ENCODE results near the gene GDF7. TPM values are rescaled to one million over a fixed set of nuclear protein-coding genes. Genes with fewer than 3 reads are reported as not detected.

The GDF7 gene
- total and polyA plus RNA-seq, 2 donors (not counting 3 experiments of a cell fraction or from before 2014, with no cell fraction given), result 3.7 to 3.9 TPM

DNA sequence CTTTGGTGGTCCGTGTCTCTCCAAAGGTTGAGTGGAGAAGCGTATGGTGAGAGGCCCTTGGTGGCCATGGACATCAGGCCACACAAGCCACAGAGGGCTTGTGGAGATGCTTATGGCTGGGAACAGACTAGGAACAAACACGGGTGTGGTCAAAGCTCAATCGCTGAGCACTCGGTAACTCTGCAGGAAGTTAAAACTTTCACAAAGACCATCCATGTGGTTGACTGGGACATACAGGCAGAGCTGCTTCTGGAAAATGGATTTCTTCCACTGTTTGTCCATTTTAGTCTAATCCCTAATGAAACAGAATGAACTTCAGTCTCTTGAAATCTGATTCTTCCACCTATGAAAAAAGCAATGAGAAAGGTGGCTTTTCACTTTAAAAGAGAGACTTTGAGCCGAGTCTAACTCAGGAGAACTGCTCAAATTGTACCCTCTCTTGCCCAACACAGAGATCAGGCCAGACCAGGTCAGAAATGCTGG lies 17.7 kb downstream of the GDF7 start:
- Histone ChIP-seq H3K27ac (ENCODE audit: insufficient read depth, low read depth, low read length) (no peak overlapping the region), H3K4me2 (ENCODE audit: insufficient read depth, low read length) (no peak overlapping the region), H3K36me3 (ENCODE audit: control insufficient read depth in 2 of 2, extremely low read depth in 1 of 2, insufficient read depth in 2 of 2, low read length in 2 of 2) (peaks cover 0 to 7% of the 10 kb centered on the region in 2 experiments), H3K9me1 (replicated peaks; ENCODE audit: control insufficient read depth, extremely low read depth, insufficient read depth, low read length) (no peaks in the 10 kb centered on the region), H3K9ac (replicated peaks; ENCODE audit: extremely low read depth, insufficient read depth, low read length) (no peak overlapping the region), H2AFZ (ENCODE audit: low read depth, low read length) (no peak overlapping the region), H4K20me1 (replicated peaks; ENCODE audit: control insufficient read depth, extremely low read depth, insufficient read depth, low read length) (no peaks in the 10 kb centered on the region), H3K79me2 (ENCODE audit: control insufficient read depth, insufficient read depth, low read length) (no peaks in the 10 kb centered on the region), H3K9me3 (replicated peaks; ENCODE audit: control insufficient read depth, insufficient read depth, low read length) (no peaks in the 10 kb centered on the region), H3K4me3 (replicated peaks in 1 of 3; ENCODE audit: insufficient read depth in 1 of 3, low read depth in 1 of 3, low read length in 3 of 3) (no peak overlapping the region), H3K4me1 (ENCODE audit: control insufficient read depth, extremely low read depth, insufficient read depth, low read length) (peaks cover 5% of the 10 kb centered on the region), H3K27me3 (ENCODE audit: control insufficient read depth in 2 of 2, insufficient read depth in 2 of 2, low read length in 2 of 2) (no peaks in the 10 kb centered on the region)
- DNase-seq (ENCODE audit: low read depth, low spot score), result no peak
- BruUV-seq (replicated peaks), result no TSS peak
- intact Hi-C loops (cut with micrococcal nuclease) (loop anchor here (5.0 kb wide), 2 partner anchors 138 to 233 kb away; partner anchors contain the start of gene LDAH), dilution Hi-C loops (cut with MboI; ENCODE audit: extremely low pct_ligation_motif_present, low sequenced_read_pairs) (no loop called here)
- ChIA-PET CTCF (interaction anchor here (1.3 to 2.9 kb wide), 5 partner anchors 9 to 278 kb away, joined by 4 to 17 read pairs (median 5); no protein-coding TSS in a partner anchor), POLR2A (no interaction called here)
- TF ChIP-seq FOS (IDR thresholded peaks at IDR 0.05; ENCODE audit: borderline replicate concordance, insufficient read depth, low read length) (no peak), POLR2A (IDR thresholded peaks at IDR 0.05; ENCODE audit: low read depth, low read length) (no peak), CTCF (IDR thresholded peaks at IDR 0.05; ENCODE audit: extremely low read depth in 1 of 2, insufficient read depth in 1 of 2, low read depth in 1 of 2, low read length in 2 of 2) (no peak), MYC (IDR thresholded peaks at IDR 0.05; ENCODE audit: low read depth, low read length) (no peak), POLR2AphosphoS5 (IDR thresholded peaks at IDR 0.05; ENCODE audit: insufficient read depth, low read depth, low read length) (no peak), JUN (IDR thresholded peaks at IDR 0.05; ENCODE audit: borderline replicate concordance, insufficient read depth, insufficient read length, low read depth) (no peak), EZH2 (IDR thresholded peaks at IDR 0.05; ENCODE audit: borderline replicate concordance, low read depth, low read length, severe bottlenecking) (no peak), GATA2 (IDR thresholded peaks at IDR 0.05; ENCODE audit: insufficient read depth, insufficient read length, low read depth, low read length) (no peak)
- TF ChIP-seq, protein P1, sequence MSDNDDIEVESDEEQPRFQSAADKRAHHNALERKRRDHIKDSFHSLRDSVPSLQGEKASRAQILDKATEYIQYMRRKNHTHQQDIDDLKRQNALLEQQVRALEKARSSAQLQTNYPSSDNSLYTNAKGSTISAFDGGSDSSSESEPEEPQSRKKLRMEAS (IDR thresholded peaks at IDR 0.05; ENCODE audit: insufficient read depth, insufficient read length), result no peak
- FAIRE-seq, result no peak
